IMR-90 (cell line): Measurements from ENCODE around the gene NME7. TPM values are rescaled to one million over a fixed set of nuclear protein-coding genes. Genes with fewer than 3 reads are reported as not detected.

Experiments used
- ATAC-seq: fragments of 200-7000 bp; cut with Tn5 transposase; 2 replicates; pipeline ENCODE4 v1.9.1; 2020; ENCODE audit warnings: low read depth, mild to moderate bottlenecking, moderate library complexity
- BruUV-seq: library from RNA; stranded (reverse); fragments of 400-500 nt; replicated peaks from 2 replicates; lab custom pipeline; 2021; lab: Mats Ljungman, UMichigan
- CTCF ChIA-PET: fragments of 300-600 bp; formaldehyde crosslinking; extraction: SDS; loops from one replicate; lab custom pipeline; 2021; ENCODE audit warnings: antibody characterized with exemption; lab: Yijun Ruan, JAX
- POLR2A ChIA-PET: fragments of 300-600 bp; sonication (Branson Sonifier 250); formaldehyde crosslinking; loops from one replicate; lab custom pipeline; 2022; ENCODE audit warnings: antibody characterized with exemption; ENCODE audit not compliant: unreplicated experiment; lab: Charles Lee
- DNase-seq: peaks from one replicate; pipeline ENCODE4 v3.0.0; 2013
- H2AFZ ChIP-seq: replicated peaks from 2 replicates; pipeline ENCODE3; 2013; ENCODE audit warnings: low read length, mild to moderate bottlenecking; ENCODE audit not compliant: poor library complexity
- H2AK5ac ChIP-seq: 2 replicates; pipeline ENCODE4 v1.6.1; 2013; ENCODE audit warnings: low read depth, low read length, inconsistent platforms
- H2AK9ac ChIP-seq: replicated peaks from 2 replicates; pipeline ENCODE3; 2013; ENCODE audit warnings: mild to moderate bottlenecking, low read depth, low read length, moderate library complexity; ENCODE audit not compliant: poor library complexity
- H2BK120ac ChIP-seq: 2 replicates; pipeline ENCODE4 v1.6.1; 2013; ENCODE audit warnings: low read depth, low read length, inconsistent platforms
- H2BK15ac ChIP-seq: 3 replicates; pipeline ENCODE4 v1.6.1; 2013; ENCODE audit warnings: low read depth, low read length, inconsistent platforms
- H2BK20ac ChIP-seq: 2 replicates; pipeline ENCODE4 v1.6.1; 2013; ENCODE audit warnings: low read depth, mild to moderate bottlenecking, inconsistent platforms, low read length, moderate library complexity
- H2BK5ac ChIP-seq: 2 replicates; pipeline ENCODE4 v1.6.1; 2013; ENCODE audit warnings: mild to moderate bottlenecking, low read depth, low read length, inconsistent platforms; ENCODE audit not compliant: poor library complexity, severe bottlenecking
- H3K14ac ChIP-seq: replicated peaks from 2 replicates; pipeline ENCODE4 v1.6.1; 2013; ENCODE audit warnings: low read depth, low read length, inconsistent platforms
- H3K18ac ChIP-seq: 2 replicates; pipeline ENCODE4 v1.6.1; 2013; ENCODE audit warnings: low read depth, low read length, control low read depth
- H3K23ac ChIP-seq: 2 replicates; pipeline ENCODE4 v1.6.1; 2013; ENCODE audit warnings: low read depth, low read length, inconsistent platforms
- H3K27ac ChIP-seq: 2 replicates; pipeline ENCODE4 v1.5.1; 2013; ENCODE audit warnings: mild to moderate bottlenecking, control low read depth, low read length; ENCODE audit not compliant: insufficient read depth
- H3K27me3 ChIP-seq: 2 replicates; pipeline ENCODE4 v1.6.1; 2013; ENCODE audit warnings: low read length; ENCODE audit not compliant: control insufficient read depth, insufficient read depth
- H3K36me3 ChIP-seq: 2 replicates; pipeline ENCODE4 v1.6.1; 2013; ENCODE audit warnings: low read length, mixed read lengths; ENCODE audit not compliant: control insufficient read depth, insufficient read depth
- H3K4ac ChIP-seq: 2 replicates; pipeline ENCODE4 v1.6.1; 2013; ENCODE audit warnings: low read depth, low read length, inconsistent platforms
- H3K4me1 ChIP-seq: 2 replicates; pipeline ENCODE4 v1.6.1; 2013; ENCODE audit warnings: low read length, mixed read lengths; ENCODE audit not compliant: control insufficient read depth, insufficient read depth
- H3K4me2 ChIP-seq: 2 replicates; pipeline ENCODE4 v1.6.1; 2013; ENCODE audit warnings: low read depth, mild to moderate bottlenecking, control low read depth, low read length, moderate library complexity
- H3K4me3 ChIP-seq: 2 replicates; pipeline ENCODE4 v1.5.1; 2013; ENCODE audit warnings: low read depth, mild to moderate bottlenecking, control low read depth, low read length, moderate library complexity; ENCODE audit not compliant: insufficient read depth
- H3K56ac ChIP-seq: 2 replicates; pipeline ENCODE4 v1.6.1; 2013; ENCODE audit warnings: low read length, inconsistent platforms; ENCODE audit not compliant: insufficient read depth; ENCODE audit errors: extremely low read depth
- H3K79me1 ChIP-seq, 2 experiments: 2 replicates each; pipeline ENCODE4 v1.6.1; 2013; ENCODE audit warnings: low read length in 2 of 2, inconsistent platforms in 1 of 2, low read depth in 1 of 2
- H3K9ac ChIP-seq: 2 replicates; pipeline ENCODE4 v1.6.1; 2013; ENCODE audit warnings: low read depth, low read length, control low read depth
- H3K9me1 ChIP-seq: 2 replicates; pipeline ENCODE4 v1.6.1; 2013; ENCODE audit warnings: low read length, inconsistent platforms; ENCODE audit not compliant: insufficient read depth
- H3K9me3 ChIP-seq: 2 replicates; pipeline ENCODE4 v1.6.1; 2013; ENCODE audit warnings: low read length; ENCODE audit not compliant: control insufficient read depth, insufficient read depth
- H4K20me1 ChIP-seq: 2 replicates; pipeline ENCODE4 v1.6.1; 2013; ENCODE audit warnings: low read length, inconsistent platforms; ENCODE audit not compliant: insufficient read depth
- H4K5ac ChIP-seq: 2 replicates; pipeline ENCODE4 v1.6.1; 2013; ENCODE audit warnings: mild to moderate bottlenecking, low read depth, low read length, control low read depth
- H4K8ac ChIP-seq, 2 experiments: 2 replicates each; pipeline ENCODE4 v1.6.1; 2013; ENCODE audit warnings: low read depth in 2 of 2, low read length in 2 of 2, control low read depth in 1 of 2, inconsistent platforms in 1 of 2
- H4K91ac ChIP-seq: 2 replicates; pipeline ENCODE4 v1.6.1; 2013; ENCODE audit warnings: low read depth, low read length, inconsistent platforms; ENCODE audit not compliant: insufficient read depth
- BHLHE40 ChIP-seq: fragments of 150-350 bp; IDR thresholded peaks from 2 replicates; pipeline ENCODE4 v1.6.1; 2016; ENCODE audit warnings: mild to moderate bottlenecking, low read depth, low read length
- CEBPB ChIP-seq: IDR thresholded peaks from 2 replicates; pipeline ENCODE4 v1.6.1; 2012; ENCODE audit warnings: low read depth, low read length, improper control_type of control experiment
- CHD1 ChIP-seq: IDR thresholded peaks from 2 replicates; pipeline ENCODE4 v1.6.1; 2012; ENCODE audit warnings: low read depth, low read length, improper control_type of control experiment
- CTCF ChIP-seq: conservative IDR thresholded peaks from 2 replicates; pipeline ENCODE4 v1.5.1; 2012; ENCODE audit warnings: mild to moderate bottlenecking, low read depth, low read length, improper control_type of control experiment
- FOS ChIP-seq: fragments of 150-350 bp; IDR thresholded peaks from 2 replicates; pipeline ENCODE4 v1.6.1; 2016; ENCODE audit warnings: low read depth, low read length
- MAFK ChIP-seq: IDR thresholded peaks from 2 replicates; pipeline ENCODE4 v1.6.1; 2012; ENCODE audit warnings: low read depth, low read length, improper control_type of control experiment
- MAZ ChIP-seq: IDR thresholded peaks from 2 replicates; pipeline ENCODE4 v1.6.1; 2012; ENCODE audit warnings: low read depth, mild to moderate bottlenecking, low read length, improper control_type of control experiment, moderate library complexity, borderline replicate concordance
- MXI1 ChIP-seq: IDR thresholded peaks from 2 replicates; pipeline ENCODE4 v1.6.1; 2012; ENCODE audit warnings: low read depth, mild to moderate bottlenecking, low read length, moderate library complexity, borderline replicate concordance
- NFE2L2 ChIP-seq: fragments of 150-350 bp; IDR thresholded peaks from 2 replicates; pipeline ENCODE4 v1.6.1; 2016; ENCODE audit warnings: low read depth, mild to moderate bottlenecking, low read length
- RAD21 ChIP-seq: IDR thresholded peaks from 2 replicates; pipeline ENCODE4 v1.6.1; 2012; ENCODE audit warnings: low read length, improper control_type of control experiment
- RCOR1 ChIP-seq: IDR thresholded peaks from 2 replicates; pipeline ENCODE4 v1.6.1; 2012; ENCODE audit warnings: mild to moderate bottlenecking, low read length, improper control_type of control experiment; ENCODE audit not compliant: insufficient replicate concordance
- SMC3 ChIP-seq: fragments of 150-350 bp; IDR thresholded peaks from 2 replicates; pipeline ENCODE4 v1.6.1; 2016; ENCODE audit warnings: low read depth, mild to moderate bottlenecking, antibody characterized with exemption, low read length, moderate library complexity
- USF2 ChIP-seq: fragments of 150-350 bp; IDR thresholded peaks from 2 replicates; pipeline ENCODE4 v1.6.1; 2017; ENCODE audit warnings: mild to moderate bottlenecking, antibody characterized with exemption, low read length, low read depth
- WGBS, 2 experiments: methylation state at CpG; one replicate each; pipeline versions ENCODE4 v1.1.5 to v1.1.7; 2013; ENCODE audit warnings: missing lambda C conversion rate in 2 of 2; ENCODE audit not compliant: insufficient read length in 1 of 2; ENCODE audit errors: extremely low coverage in 2 of 2; 5-methylcytosine and 5-hydroxymethylcytosine counted together
- dilution Hi-C: fragments of 300-500 bp; cut with HindIII; formaldehyde crosslinking; loops from one replicate; pipeline ENCODE4 v1.14.3; 2018; ENCODE audit warnings: low sequenced_read_pairs; ENCODE audit not compliant: unreplicated experiment
- in situ Hi-C: fragments of 300-500 bp; cut with MboI; formaldehyde crosslinking; loops from 3 replicates; pipeline ENCODE4 v1.14.3; 2019; ENCODE audit warnings: low sequenced_read_pairs, inconsistent platforms, mixed read lengths
- intact Hi-C: fragments of 100-400 bp; cut with micrococcal nuclease; formaldehyde crosslinking; loops from 2 replicates; pipeline ENCODE4 v1.10.0; 2022
- polyA plus RNA-seq, 3 experiments: library from polyadenylated mRNA; depleted of rRNA; stranded (reverse); fragments of >200 nt; gene quantifications; 2 replicates each; pipeline ENCODE4 v1.2.3, GENCODE V29; 2012; ENCODE audit warnings: low replicate concordance in 1 of 3
- total RNA-seq: library from RNA; depleted of rRNA; stranded (reverse); fragments of >200 nt; gene quantifications from 2 replicates; pipeline ENCODE4 v1.2.3, GENCODE V29; 2012
- TF ChIP-seq, protein P1 (sequence below): fragments of 150-350 bp; IDR thresholded peaks from 2 replicates; pipeline ENCODE4 v1.6.1; 2016; ENCODE audit warnings: low read depth, mild to moderate bottlenecking, low read length, moderate library complexity, borderline replicate concordance

NME7 gene
- total and polyA plus RNA-seq, 2 of the 4 experiments (the other 2 are of a cell fraction) = 18.3 to 22.4 TPM

DNA sequence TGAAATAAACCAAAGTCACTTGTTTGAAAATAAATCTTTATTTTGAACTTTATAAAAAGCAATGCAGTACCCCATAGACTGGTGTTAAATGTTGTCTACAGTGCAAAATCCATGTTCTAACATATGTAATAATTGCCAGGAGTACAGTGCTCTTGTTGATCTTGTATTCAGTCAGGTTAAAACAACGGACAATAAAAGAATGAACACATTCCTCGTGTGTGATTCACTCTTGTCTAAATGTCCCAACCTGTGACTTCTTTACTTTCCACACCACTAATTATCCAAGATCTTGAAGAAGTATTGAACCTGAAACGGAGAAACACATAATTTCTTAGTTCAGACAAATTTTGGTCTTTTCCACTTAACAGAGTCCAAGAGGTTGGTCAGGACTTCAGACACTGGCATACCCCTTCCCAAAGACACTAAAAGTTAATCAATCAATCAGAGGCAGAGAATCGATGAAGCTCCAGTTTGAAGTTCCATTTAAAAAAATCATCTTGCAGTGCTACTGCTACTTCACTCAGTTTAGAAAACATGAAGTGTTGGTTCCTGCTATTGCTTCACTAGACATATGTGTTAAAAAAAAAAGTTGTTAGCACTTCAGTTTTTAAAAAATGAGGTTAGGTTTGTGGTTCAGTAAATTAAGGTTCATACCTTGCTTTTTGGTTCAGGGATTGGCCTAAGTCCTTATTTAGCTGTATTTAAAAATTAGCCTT, 234.9 kb downstream of the NME7 start:
- in situ Hi-C loops = no loop called here

More for the DNA sequence above, 234.9 kb downstream of the NME7 start:
- TF ChIP-seq FOS (no peak), MAZ (no peak), MAFK (no peak), CEBPB (no peak), RCOR1 (no peak), CTCF (no peak), NFE2L2 (no peak), BHLHE40 (no peak), SMC3 (no peak), RAD21 (no peak), USF2 (no peak), MXI1 (no peak), CHD1 (no peak)
- TF ChIP-seq, protein P1, sequence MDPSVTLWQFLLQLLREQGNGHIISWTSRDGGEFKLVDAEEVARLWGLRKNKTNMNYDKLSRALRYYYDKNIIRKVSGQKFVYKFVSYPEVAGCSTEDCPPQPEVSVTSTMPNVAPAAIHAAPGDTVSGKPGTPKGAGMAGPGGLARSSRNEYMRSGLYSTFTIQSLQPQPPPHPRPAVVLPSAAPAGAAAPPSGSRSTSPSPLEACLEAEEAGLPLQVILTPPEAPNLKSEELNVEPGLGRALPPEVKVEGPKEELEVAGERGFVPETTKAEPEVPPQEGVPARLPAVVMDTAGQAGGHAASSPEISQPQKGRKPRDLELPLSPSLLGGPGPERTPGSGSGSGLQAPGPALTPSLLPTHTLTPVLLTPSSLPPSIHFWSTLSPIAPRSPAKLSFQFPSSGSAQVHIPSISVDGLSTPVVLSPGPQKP = no peak
- H3K4me1 ChIP-seq = no peaks in the 10 kb centered on the region
- no peak overlapping the region for H3K4me3 ChIP-seq
- H2BK15ac ChIP-seq = no peak overlapping the region
- dilution Hi-C loops (no loop called here), intact Hi-C loops (loop anchor here (10.0 kb wide), 1 partner anchor 528 kb away; no protein-coding TSS in a partner anchor)
- H2BK20ac ChIP-seq = no peak overlapping the region
- WGBS, 2 experiments = 100% methylated on average over 2 of the region's 4 CpGs; no CpG with 5 or more reads in 1 of the 2 experiments
- H3K9ac ChIP-seq = no peak overlapping the region
- no peak overlapping the region for H4K8ac ChIP-seq
- DNase-seq = no peak
- no peak for ATAC-seq
- no peaks in the 10 kb centered on the region for H4K20me1 ChIP-seq
- H2AK5ac ChIP-seq = no peak overlapping the region
- no peaks in the 10 kb centered on the region for H3K27me3 ChIP-seq
- ChIA-PET POLR2A (no interaction called here), CTCF (interaction anchor here (0.6 to 1.2 kb wide), 3 partner anchors 619 to 878 kb away, joined by 3 to 7 read pairs (median 3); no protein-coding TSS in a partner anchor)
- no peak overlapping the region for H2AK9ac ChIP-seq
- no peaks in the 10 kb centered on the region; a peak in 2 of 4 replicates for H3K79me1 ChIP-seq
- no peak overlapping the region for H2AFZ ChIP-seq
- no peak overlapping the region for H3K27ac ChIP-seq
- H3K56ac ChIP-seq = no peak overlapping the region
- no peak overlapping the region for H4K91ac ChIP-seq
- BruUV-seq = no TSS peak
- H3K4me2 ChIP-seq = no peak overlapping the region
- no peak overlapping the region for H3K23ac ChIP-seq
- no peak overlapping the region for H3K4ac ChIP-seq
- H3K36me3 ChIP-seq = peaks cover 3% of the 10 kb centered on the region; the same call in 1 of the 2 replicates
- no peak overlapping the region for H4K5ac ChIP-seq
- no peak overlapping the region for H2BK5ac ChIP-seq
- no peaks in the 10 kb centered on the region for H3K9me3 ChIP-seq
- H3K14ac ChIP-seq = no peak overlapping the region
- H2BK120ac ChIP-seq = no peak overlapping the region
- H3K18ac ChIP-seq = no peak overlapping the region
- H3K9me1 ChIP-seq = no peaks in the 10 kb centered on the region
